Liver (tissue), 9 donors: ENCODE results near the gene EVI5. TPM values are rescaled to one million over a fixed set of nuclear protein-coding genes. Genes with fewer than 3 reads are reported as not detected.

ENCODE experiments used
- DNase-seq: peaks from one replicate; pipeline ENCODE4 v3.0.0-alpha.2; 2017; ENCODE audit warnings: low spot score
- H3K27ac ChIP-seq, 2 donors: one replicate each; pipeline ENCODE4 v1.7.0; 2013; ENCODE audit warnings: inconsistent platforms in 2 of 2, low read length in 2 of 2, control low read depth in 1 of 2, low read depth in 1 of 2, mild to moderate bottlenecking in 1 of 2
- H3K27me3 ChIP-seq, 4 donors: one replicate each; pipeline versions ENCODE4 v1.6.1 to v1.7.0; 2013; ENCODE audit warnings: low read length in 3 of 4, inconsistent platforms in 1 of 4, mild to moderate bottlenecking in 1 of 4, moderate library complexity in 1 of 4; ENCODE audit not compliant: control insufficient read depth in 4 of 4, insufficient read depth in 4 of 4
- H3K36me3 ChIP-seq, 4 donors: one replicate each; pipeline versions ENCODE4 v1.6.1 to v1.7.0; 2013; ENCODE audit warnings: low read length in 3 of 4, mild to moderate bottlenecking in 3 of 4, low read depth in 1 of 4, moderate library complexity in 1 of 4; ENCODE audit not compliant: control insufficient read depth in 4 of 4, insufficient read depth in 3 of 4
- H3K4me1 ChIP-seq, 4 donors: one replicate each; pipeline versions ENCODE4 v1.6.1 to v1.7.0; 2013; ENCODE audit warnings: low read length in 3 of 4, mild to moderate bottlenecking in 3 of 4, moderate library complexity in 1 of 4; ENCODE audit not compliant: control insufficient read depth in 4 of 4, insufficient read depth in 4 of 4
- H3K4me3 ChIP-seq, 3 donors: one replicate each; pipeline versions ENCODE4 v1.6.1 to v1.7.0; 2013; ENCODE audit warnings: low read length in 3 of 3, control low read depth in 1 of 3, low read depth in 1 of 3, mild to moderate bottlenecking in 1 of 3
- H3K9ac ChIP-seq, 2 donors: one replicate each; pipeline ENCODE4 v1.7.0; 2013; ENCODE audit warnings: low read length in 2 of 2, mild to moderate bottlenecking in 2 of 2, moderate library complexity in 2 of 2, control low read depth in 1 of 2, low read depth in 1 of 2
- H3K9me3 ChIP-seq, 4 donors: one replicate each; pipeline versions ENCODE4 v1.6.1 to v1.7.0; 2013; ENCODE audit warnings: low read length in 3 of 4; ENCODE audit not compliant: control insufficient read depth in 4 of 4
- ATF3 ChIP-seq: IDR thresholded peaks from 2 replicates; pipeline ENCODE4 v1.6.1; 2016; ENCODE audit warnings: antibody characterized with exemption
- FOXA2 ChIP-seq: IDR thresholded peaks from 2 replicates; pipeline ENCODE4 v1.6.1; 2016; ENCODE audit warnings: antibody characterized with exemption
- GABPA ChIP-seq, 2 donors: IDR thresholded peaks in 1 of 2; conservative IDR thresholded peaks in 1 of 2; 2 replicates each; pipeline ENCODE4 v1.6.1; 2016; ENCODE audit warnings: antibody characterized with exemption in 2 of 2, mild to moderate bottlenecking in 1 of 2, moderate library complexity in 1 of 2
- HNF4A ChIP-seq, 2 donors: conservative IDR thresholded peaks; 2 replicates each; pipeline ENCODE4 v1.6.1; 2016; ENCODE audit warnings: antibody characterized with exemption in 2 of 2, mild to moderate bottlenecking in 2 of 2
- HNF4G ChIP-seq: IDR thresholded peaks from 2 replicates; pipeline ENCODE4 v1.6.1; 2016; ENCODE audit warnings: antibody characterized with exemption
- JUND ChIP-seq, 2 donors: IDR thresholded peaks; 2 replicates each; pipeline ENCODE4 v1.6.1; 2016; ENCODE audit warnings: antibody characterized with exemption in 2 of 2
- RAD21 ChIP-seq, 2 donors: IDR thresholded peaks; 2 replicates each; pipeline ENCODE4 v1.6.1; 2016; ENCODE audit warnings: antibody characterized with exemption in 2 of 2, mild to moderate bottlenecking in 2 of 2
- RXRA ChIP-seq, 2 donors: IDR thresholded peaks; 2 replicates each; pipeline ENCODE4 v1.6.1; 2017 to 2018; ENCODE audit warnings: antibody characterized with exemption in 2 of 2, mild to moderate bottlenecking in 1 of 2
- SP1 ChIP-seq: IDR thresholded peaks from 2 replicates; pipeline ENCODE4 v1.6.1; 2018; ENCODE audit warnings: antibody characterized with exemption, mild to moderate bottlenecking
- TAF1 ChIP-seq: conservative IDR thresholded peaks from 2 replicates; pipeline ENCODE4 v1.6.1; 2016; ENCODE audit warnings: antibody characterized with exemption, mild to moderate bottlenecking
- YY1 ChIP-seq: IDR thresholded peaks from 2 replicates; pipeline ENCODE4 v1.6.1; 2016; ENCODE audit warnings: antibody characterized with exemption, mild to moderate bottlenecking
- ZBTB33 ChIP-seq: IDR thresholded peaks from 2 replicates; pipeline ENCODE4 v1.6.1; 2016; ENCODE audit warnings: antibody characterized with exemption
- WGBS: extraction: QIAGEN DNeasy Blood & Tissue Kit; methylation state at CpG from one replicate; pipeline ENCODE4 v1.1.7; 2013; 5-methylcytosine and 5-hydroxymethylcytosine counted together
- polyA plus RNA-seq, 2 donors: library from polyadenylated mRNA; stranded (reverse) in 1 of 2; unstranded in 1 of 2; fragments of 200-250 nt in 1 of 2; fragments of >200 nt in 1 of 2; fragmentation: Nextera tagmentation in 1 of 2; extraction: Ambion mirVana in 1 of 2; gene quantifications; one replicate each; pipeline versions ENCODE4 v1.2.1 to v1.2.3, GENCODE V29; 2013 to 2015
- total RNA-seq, 2 donors: library from RNA; depleted of rRNA; stranded (reverse); fragments of >200 nt; gene quantifications; one replicate each; pipeline ENCODE4 v1.2.3, GENCODE V29; 2014
- TF ChIP-seq, protein P1 (sequence below): IDR thresholded peaks from 2 replicates; pipeline ENCODE4 v1.6.1; 2016; ENCODE audit warnings: antibody characterized with exemption, mild to moderate bottlenecking
- donor health status: healthy.
- donor health status: healthy.
- donor health status: healthy.
- donor health status: healthy.
- donor health status: healthy.

Gene EVI5
- total and polyA plus RNA-seq, 4 donors, result 4.0 to 35.9 (median 19.1) TPM

DNA sequence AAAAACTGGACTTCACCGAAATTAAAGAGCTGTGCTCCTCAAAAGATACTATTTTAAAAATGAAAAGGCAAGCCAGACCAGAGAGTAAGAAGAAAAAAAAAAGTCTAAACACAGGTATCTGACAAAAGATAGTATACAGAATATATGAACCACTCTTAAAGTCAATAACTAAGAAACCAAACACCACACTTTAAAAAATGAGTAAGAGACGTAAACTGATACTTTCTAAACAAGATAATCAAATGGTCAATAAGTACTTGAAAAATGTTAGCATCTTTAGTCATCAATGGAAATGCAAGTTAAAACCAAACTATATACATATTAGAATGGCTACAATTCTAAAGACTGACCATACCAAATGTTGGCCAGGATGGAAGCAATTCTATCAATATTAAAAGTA lies 77.6 kb downstream of the EVI5 start:
- no peak for DNase-seq
- peaks cover 0 to 9% (median under 1%) of the 10 kb centered on the region in 4 donors for H3K36me3 ChIP-seq
- peaks cover 2 to 32% (median 16%) of the 10 kb centered on the region in 4 donors for H3K4me1 ChIP-seq
- H3K27ac ChIP-seq, result no peak overlapping the region
- no peak overlapping the region for H3K9ac ChIP-seq
- no peaks in the 10 kb centered on the region for H3K27me3 ChIP-seq
- 94% methylated on average over 2 of the region's 2 CpGs for WGBS
- TF ChIP-seq YY1, result no peak
- TF ChIP-seq SP1, result no peak
- no peak for TF ChIP-seq HNF4A (conservative IDR thresholded peaks at IDR 0.05)
- TF ChIP-seq JUND (IDR thresholded peaks at IDR 0.05), result no peak
- no peaks in the 10 kb centered on the region for H3K9me3 ChIP-seq
- no peak overlapping the region for H3K4me3 ChIP-seq

- Histone ChIP-seq H3K4me3 (no peak overlapping the region), H3K9me3 (no peaks in the 10 kb centered on the region), H3K36me3 (peaks cover 0 to 11% (median 2%) of the 10 kb centered on the region in 4 donors), H3K27me3 (no peaks in the 10 kb centered on the region), H3K9ac (no peak overlapping the region), H3K4me1 (peaks cover 0 to 22% (median 7%) of the 10 kb centered on the region in 4 donors), H3K27ac (no peak overlapping the region)
- no peak for DNase-seq
- 55% methylated on average over 1 of the region's 1 CpG for WGBS
- TF ChIP-seq SP1, result no peak
- no peak for TF ChIP-seq FOXA2
- no peak for TF ChIP-seq GABPA (IDR thresholded peaks at IDR 0.05 in 1 of 2, conservative IDR thresholded peaks at IDR 0.05 in 1 of 2)
- no peak for TF ChIP-seq TAF1
- no peak for TF ChIP-seq RAD21 (IDR thresholded peaks at IDR 0.05)
- TF ChIP-seq HNF4G, result no peak
- TF ChIP-seq YY1, result no peak
- TF ChIP-seq, protein P1, sequence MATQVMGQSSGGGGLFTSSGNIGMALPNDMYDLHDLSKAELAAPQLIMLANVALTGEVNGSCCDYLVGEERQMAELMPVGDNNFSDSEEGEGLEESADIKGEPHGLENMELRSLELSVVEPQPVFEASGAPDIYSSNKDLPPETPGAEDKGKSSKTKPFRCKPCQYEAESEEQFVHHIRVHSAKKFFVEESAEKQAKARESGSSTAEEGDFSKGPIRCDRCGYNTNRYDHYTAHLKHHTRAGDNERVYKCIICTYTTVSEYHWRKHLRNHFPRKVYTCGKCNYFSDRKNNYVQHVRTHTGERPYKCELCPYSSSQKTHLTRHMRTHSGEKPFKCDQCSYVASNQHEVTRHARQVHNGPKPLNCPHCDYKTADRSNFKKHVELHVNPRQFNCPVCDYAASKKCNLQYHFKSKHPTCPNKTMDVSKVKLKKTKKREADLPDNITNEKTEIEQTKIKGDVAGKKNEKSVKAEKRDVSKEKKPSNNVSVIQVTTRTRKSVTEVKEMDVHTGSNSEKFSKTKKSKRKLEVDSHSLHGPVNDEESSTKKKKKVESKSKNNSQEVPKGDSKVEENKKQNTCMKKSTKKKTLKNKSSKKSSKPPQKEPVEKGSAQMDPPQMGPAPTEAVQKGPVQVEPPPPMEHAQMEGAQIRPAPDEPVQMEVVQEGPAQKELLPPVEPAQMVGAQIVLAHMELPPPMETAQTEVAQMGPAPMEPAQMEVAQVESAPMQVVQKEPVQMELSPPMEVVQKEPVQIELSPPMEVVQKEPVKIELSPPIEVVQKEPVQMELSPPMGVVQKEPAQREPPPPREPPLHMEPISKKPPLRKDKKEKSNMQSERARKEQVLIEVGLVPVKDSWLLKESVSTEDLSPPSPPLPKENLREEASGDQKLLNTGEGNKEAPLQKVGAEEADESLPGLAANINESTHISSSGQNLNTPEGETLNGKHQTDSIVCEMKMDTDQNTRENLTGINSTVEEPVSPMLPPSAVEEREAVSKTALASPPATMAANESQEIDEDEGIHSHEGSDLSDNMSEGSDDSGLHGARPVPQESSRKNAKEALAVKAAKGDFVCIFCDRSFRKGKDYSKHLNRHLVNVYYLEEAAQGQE, result no peak
- no peak for TF ChIP-seq ZBTB33
- TF ChIP-seq HNF4A (conservative IDR thresholded peaks at IDR 0.05), result no peak
Measured at GRCh38 chr1:92705446-92705845, 79.5 kb downstream of the EVI5 start.

- no peaks in the 10 kb centered on the region for H3K27me3 ChIP-seq
- H3K4me1 ChIP-seq, result peaks cover 0 to 3% (median 1%) of the 10 kb centered on the region in 4 donors
- H3K4me3 ChIP-seq, result no peak overlapping the region
- TF ChIP-seq RXRA (IDR thresholded peaks at IDR 0.05) (no peak), TAF1 (no peak), ATF3 (no peak)
- no peak overlapping the region for H3K9ac ChIP-seq
- 76% methylated on average over 1 of the region's 1 CpG for WGBS
- peaks cover 1 to 12% (median 9%) of the 10 kb centered on the region in 4 donors for H3K36me3 ChIP-seq
- no peak overlapping the region for H3K27ac ChIP-seq
- no peak for DNase-seq
- H3K9me3 ChIP-seq, result no peaks in the 10 kb centered on the region
Measured at GRCh38 chr1:92701147-92701546, 83.8 kb downstream of the EVI5 start.
